ELR (cell line): Measurements from ENCODE around the gene GABRA5.

Experiments used
- DNase-seq: peaks from one replicate; pipeline ENCODE4 v3.0.0-alpha.2; 2015; ENCODE audit warnings: low read depth

GABRA5 gene

GRCh38 chr15:26928051-26928450, 61.2 kb downstream of the GABRA5 start:
- no peak for DNase-seq

- DNase-seq, result no peak
Observed at GRCh38 chr15:26929588-26929987, 62.7 kb downstream of the GABRA5 start.

- DNase-seq, result no peak
Observed at GRCh38 chr15:26934848-26935247, 68.0 kb downstream of the GABRA5 start.

GRCh38 chr15:26935322-26935721, 68.5 kb downstream of the GABRA5 start:
- no peak for DNase-seq

- DNase-seq, result no peak
Observed at GRCh38 chr15:26936502-26936901, 69.6 kb downstream of the GABRA5 start.

- no peak for DNase-seq
Observed at GRCh38 chr15:26937134-26937533, 70.3 kb downstream of the GABRA5 start.

GRCh38 chr15:26939398-26939797, 72.5 kb downstream of the GABRA5 start:
- no peak for DNase-seq

- no peak for DNase-seq
Observed at GRCh38 chr15:26941489-26941888, 74.6 kb downstream of the GABRA5 start.

GRCh38 chr15:26943866-26944265, 77.0 kb downstream of the GABRA5 start:
- no peak for DNase-seq

GRCh38 chr15:26945046-26945445, 78.2 kb downstream of the GABRA5 start:
- DNase-seq, result no peak

- DNase-seq, result no peak
Observed at GRCh38 chr15:26950001-26950400, 83.1 kb downstream of the GABRA5 start.

GRCh38 chr15:26954403-26954802, 87.5 kb downstream of the GABRA5 start:
- DNase-seq, result no peak

- DNase-seq, result no peak
Observed at GRCh38 chr15:26967719-26968269, 100.9 kb downstream of the GABRA5 start.

- no peak for DNase-seq
Observed at GRCh38 chr15:26968806-26969205, 101.9 kb downstream of the GABRA5 start.

- DNase-seq, result no peak
Observed at GRCh38 chr15:26970712-26971210, 103.9 kb downstream of the GABRA5 start, which contains the start of gene GABRG3. GABRG3 (plus strand) TSS chr15:26971181.

GRCh38 chr15:26971271-26972018, 104.6 kb downstream of the GABRA5 start:
- no peak for DNase-seq

GRCh38 chr15:26972636-26973035, 105.8 kb downstream of the GABRA5 start:
- no peak for DNase-seq

GRCh38 chr15:26974120-26974780, 107.4 kb downstream of the GABRA5 start:
- peak; percentile 2 for DNase-seq

- DNase-seq, result no peak
Observed at GRCh38 chr15:26981492-26981891, 114.6 kb downstream of the GABRA5 start.

- DNase-seq, result no peak
Observed at GRCh38 chr15:26983822-26984221, 117.0 kb downstream of the GABRA5 start.

GRCh38 chr15:26985050-26985449, 118.2 kb downstream of the GABRA5 start:
- DNase-seq, result no peak

GRCh38 chr15:26996250-26996649, 129.4 kb downstream of the GABRA5 start:
- no peak for DNase-seq
